ENCODE data around the gene PRX. TPM values are rescaled to one million over a fixed set of nuclear protein-coding genes. Genes with fewer than 3 reads are reported as not detected.

The PRX gene
- total and polyA plus RNA-seq, 9 of the 15 experiments (the other 6 are each of a cell fraction or from before 2014, with no cell fraction given): 0.65 to 3.5 (median 1.7) TPM; not detected in 2

GRCh38 chr19:40407714-40408597, 5.2 kb downstream of the PRX start (continued):
- TF ChIP-seq SLC30A9 (CRISPR knock-in tag; IDR thresholded peaks at IDR 0.05): no peak
- no peak for TF ChIP-seq RAD51 (IDR thresholded peaks at IDR 0.05; ENCODE audit: borderline replicate concordance, low read depth)
- TF ChIP-seq ZNF311 (CRISPR knock-in tag; IDR thresholded peaks at IDR 0.05): no peak
- no peak for TF ChIP-seq SMAD3 (CRISPR knock-in tag; conservative IDR thresholded peaks at IDR 0.05)
- no peak for TF ChIP-seq RUNX1 (IDR thresholded peaks at IDR 0.05; ENCODE audit: low read depth)
- TF ChIP-seq SMAD4 (CRISPR knock-in tag; conservative IDR thresholded peaks at IDR 0.05): no peak
- TF ChIP-seq TCF3 (CRISPR knock-in tag; IDR thresholded peaks at IDR 0.05): peak; percentile 63
- no peak for TF ChIP-seq HMGXB4 (CRISPR knock-in tag; IDR thresholded peaks at IDR 0.05)
- no peak for TF ChIP-seq ZNF124 (CRISPR knock-in tag; IDR thresholded peaks at IDR 0.05)
- no peak for TF ChIP-seq RBBP5 (IDR thresholded peaks at IDR 0.05; ENCODE audit: borderline replicate concordance, insufficient read depth, low read length, poor library complexity, severe bottlenecking)
- no peak for TF ChIP-seq ZNF609 (CRISPR knock-in tag; IDR thresholded peaks at IDR 0.05; ENCODE audit: borderline replicate concordance)
- no peak for TF ChIP-seq TAF9B (IDR thresholded peaks at IDR 0.05; ENCODE audit: partially characterized antibody)
- no peak for TF ChIP-seq SREBF2 (CRISPR knock-in tag; IDR thresholded peaks at IDR 0.05)
- peak; percentile 82 for TF ChIP-seq ARID1B (IDR thresholded peaks at IDR 0.05)
- no peak for TF ChIP-seq PYGO2 (tag; IDR thresholded peaks at IDR 0.05)
- TF ChIP-seq NCOA1 (IDR thresholded peaks at IDR 0.05; ENCODE audit: low read depth): no peak
- no peak for TF ChIP-seq MED1 (CRISPR knock-in tag; IDR thresholded peaks at IDR 0.05; ENCODE audit: borderline replicate concordance)
- TF ChIP-seq ATF3 (IDR thresholded peaks at IDR 0.05): peak; percentile 14; the same call in 1 of the 2 replicates
- no peak for TF ChIP-seq ATF3 (CRISPR knock-in tag; conservative IDR thresholded peaks at IDR 0.05)
- TF ChIP-seq KLF13 (tag; IDR thresholded peaks at IDR 0.05; ENCODE audit: borderline replicate concordance, low read depth): no peak
- no peak for TF ChIP-seq ELF4 (CRISPR knock-in tag; IDR thresholded peaks at IDR 0.05)
- no peak for TF ChIP-seq IRF2 (CRISPR knock-in tag; IDR thresholded peaks at IDR 0.05)
